Measurements from ENCODE around the gene PTER.

The PTER gene

GRCh38 chr10:16536155-16536554 lies 99.3 kb downstream of the PTER start:
- DNase-seq (ENCODE audit: low read depth in 2 of 2, low spot score in 1 of 2), result no peak

- no peak for DNase-seq (ENCODE audit: low read depth in 2 of 2, low spot score in 1 of 2)
Observed at GRCh38 chr10:16544099-16544498, 107.3 kb downstream of the PTER start.

GRCh38 chr10:16544591-16544990 lies 107.8 kb downstream of the PTER start:
- DNase-seq (ENCODE audit: low read depth in 2 of 2, low spot score in 1 of 2), result no peak

DNA sequence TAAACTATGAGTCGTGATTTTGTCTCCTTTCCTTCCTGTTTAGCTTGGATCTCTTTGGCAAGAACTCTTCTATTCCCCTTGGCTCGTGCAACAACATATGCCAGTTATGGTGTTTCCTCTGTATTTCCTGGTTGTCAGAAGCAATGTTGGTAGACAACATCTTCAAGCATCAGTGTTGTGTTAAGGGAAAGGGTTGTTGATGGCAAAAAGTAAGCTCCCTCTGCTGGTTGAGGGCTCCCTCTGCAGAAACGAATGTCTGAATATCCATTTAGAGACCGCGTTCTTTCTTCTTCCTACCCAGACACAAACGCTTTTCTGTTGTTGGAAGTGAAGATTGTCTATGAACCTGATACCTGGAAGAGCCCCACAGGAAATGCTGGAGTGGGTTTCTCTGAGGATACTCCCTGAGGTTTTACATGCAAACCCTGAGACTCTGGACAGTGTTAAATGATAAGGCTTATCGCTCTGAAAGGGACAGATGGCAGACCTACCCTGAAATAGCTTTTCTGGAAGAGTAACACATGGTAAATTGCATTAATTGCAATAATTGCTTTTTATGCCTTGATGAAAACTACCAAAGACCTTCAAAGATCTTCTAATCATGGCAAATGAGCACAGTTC lies 108.4 kb downstream of the PTER start:
- DNase-seq (ENCODE audit: low read depth in 2 of 2, low spot score in 1 of 2), result no peak

DNA sequence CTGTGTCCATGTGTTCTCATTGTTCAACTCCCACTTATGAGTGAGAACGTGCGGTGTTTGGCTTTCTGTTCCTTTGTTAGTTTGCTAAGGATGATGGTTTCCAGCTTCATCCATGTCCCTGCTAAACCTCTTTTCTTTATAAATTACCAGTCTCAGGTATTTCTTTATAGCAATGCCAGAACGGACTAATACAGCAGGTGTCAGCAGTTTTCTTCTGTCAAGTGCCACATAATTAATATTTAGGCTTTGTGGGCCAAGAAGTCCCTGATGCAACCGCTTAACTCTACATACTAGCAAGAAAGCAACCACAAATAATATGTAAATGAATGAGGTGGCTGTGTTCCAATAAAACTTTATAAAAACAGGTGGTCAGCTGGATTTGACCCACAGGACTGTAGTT lies 111.2 kb downstream of the PTER start:
- no peak for DNase-seq (ENCODE audit: low read depth in 2 of 2, low spot score in 1 of 2)

GRCh38 chr10:16559236-16559773 lies 122.5 kb downstream of the PTER start:
- no peak for DNase-seq (ENCODE audit: low read depth in 2 of 2, low spot score in 1 of 2)

GRCh38 chr10:16562891-16563290 lies 126.1 kb downstream of the PTER start:
- DNase-seq (ENCODE audit: low read depth in 2 of 2, low spot score in 1 of 2), result no peak
